ENCODE measurements around the gene TNFRSF18. TPM values are rescaled to one million over a fixed set of nuclear protein-coding genes. Genes with fewer than 3 reads are reported as not detected.
A peak's percentile ranks its signal among the peaks of the same experiment; 100 is the strongest.

TNFRSF18 gene
- total and polyA plus RNA-seq, 3 donors from 2014 or later: 0.67 TPM; not detected in 2

DNA sequence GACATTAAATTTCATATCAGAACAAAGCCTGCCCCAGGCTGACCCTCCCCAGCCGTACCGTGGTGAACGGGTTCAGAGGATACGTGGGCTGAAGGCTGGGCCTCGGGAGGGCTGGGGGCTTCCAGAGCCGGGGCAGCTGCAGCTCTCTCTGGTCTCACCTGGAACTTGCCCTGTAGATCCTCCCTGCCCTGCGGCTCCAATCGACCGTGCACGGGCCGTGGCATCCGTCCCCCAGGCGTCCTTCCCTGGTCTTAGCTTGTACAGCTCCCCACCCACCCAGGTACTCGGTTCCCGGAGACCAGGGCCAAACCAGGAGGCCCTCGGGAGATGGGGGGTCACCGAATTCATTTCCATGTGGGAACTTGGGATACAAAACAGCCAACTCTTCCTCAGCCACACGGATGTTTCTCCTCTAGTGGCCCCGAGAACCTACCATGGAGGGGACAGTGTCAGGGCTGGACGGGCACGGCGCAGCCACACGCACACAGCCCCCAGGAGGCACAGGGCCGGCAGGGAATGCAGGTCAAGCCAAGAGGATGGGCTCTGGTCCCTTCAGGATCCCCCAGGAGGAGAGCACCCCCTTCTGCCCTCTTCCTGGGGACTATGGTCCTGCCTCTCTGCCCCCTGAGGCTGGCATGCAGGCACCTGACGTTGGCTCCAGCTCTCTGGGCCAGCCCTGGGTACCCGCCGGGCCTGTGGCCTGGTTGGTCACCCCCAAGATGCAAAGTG lies 28.8 kb upstream of the TNFRSF18 start:
- no peak for TF ChIP-seq POLR2A (IDR thresholded peaks at IDR 0.05)
- TF ChIP-seq CTCF (IDR thresholded peaks at IDR 0.05): no peak
- H3K4me1 ChIP-seq: peaks cover 10% of the 10 kb centered on the region
- intact Hi-C loops (cut with DNase I; ENCODE audit: low total_unique reads): no loop called here
- 89 to 92% methylated on average over 10 to 27 of the region's 27 CpGs for WGBS, 2 donors
- H3K36me3 ChIP-seq (ENCODE audit: low read depth, missing control alignments): no peaks in the 10 kb centered on the region
- no peaks in the 10 kb centered on the region for H3K9me3 ChIP-seq
- no peak for DNase-seq
- no peak overlapping the region for H3K4me3 ChIP-seq
- H3K27ac ChIP-seq: no peak overlapping the region
- no peaks in the 10 kb centered on the region for H3K27me3 ChIP-seq

GRCh38 chr1:1234180-1234808 lies 27.9 kb upstream of the TNFRSF18 start:
- intact Hi-C loops (cut with DNase I; ENCODE audit: low total_unique reads): no loop called here
- no peaks in the 10 kb centered on the region for H3K36me3 ChIP-seq (ENCODE audit: low read depth, missing control alignments)
- no peak for DNase-seq
- no peaks in the 10 kb centered on the region for H3K27me3 ChIP-seq
- H3K4me1 ChIP-seq: peaks cover 18% of the 10 kb centered on the region
- TF ChIP-seq POLR2A (IDR thresholded peaks at IDR 0.05): no peak
- TF ChIP-seq CTCF (IDR thresholded peaks at IDR 0.05): no peak
- no peak overlapping the region for H3K27ac ChIP-seq
- 73 to 89% methylated on average over 8 to 28 of the region's 28 CpGs for WGBS, 2 donors
- no peak overlapping the region for H3K4me3 ChIP-seq
- no peaks in the 10 kb centered on the region for H3K9me3 ChIP-seq

DNA sequence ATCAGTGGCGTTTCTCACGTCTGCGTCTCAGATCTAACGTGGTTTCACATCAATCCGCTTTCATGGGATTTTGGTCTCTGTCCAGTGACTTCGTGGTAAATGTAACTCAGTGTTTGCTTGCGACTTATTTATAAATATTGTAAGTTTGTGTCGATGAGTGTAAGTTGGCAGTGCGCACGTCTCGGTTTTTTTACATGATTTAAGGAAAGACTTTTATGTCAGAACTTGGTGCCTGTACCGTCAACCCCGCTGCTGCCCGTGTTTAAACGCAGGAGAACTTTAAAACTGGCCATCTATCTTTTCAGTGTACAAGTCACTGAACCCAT lies 27.1 kb upstream of the TNFRSF18 start:
- DNase-seq: no peak
- H3K9me3 ChIP-seq: no peaks in the 10 kb centered on the region
- WGBS, 2 donors: 81 to 87% methylated on average over 15 of the region's 15 CpGs
- no peak for TF ChIP-seq CTCF (IDR thresholded peaks at IDR 0.05)
- TF ChIP-seq POLR2A (IDR thresholded peaks at IDR 0.05): no peak
- H3K27me3 ChIP-seq: no peaks in the 10 kb centered on the region
- H3K4me1 ChIP-seq: peaks cover 18% of the 10 kb centered on the region
- no peaks in the 10 kb centered on the region for H3K36me3 ChIP-seq (ENCODE audit: low read depth, missing control alignments)
- H3K4me3 ChIP-seq: peak overlapping the region in 1 of 2 donors; percentile 38
- H3K27ac ChIP-seq: no peak overlapping the region
- intact Hi-C loops (cut with DNase I; ENCODE audit: low total_unique reads): no loop called here

- peak overlapping the region; percentile 32 to 38 for H3K4me3 ChIP-seq
Measured at GRCh38 chr1:1232796-1233566, 26.6 kb upstream of the TNFRSF18 start.

More at GRCh38 chr1:1232796-1233566, 26.6 kb upstream of the TNFRSF18 start:
- WGBS, 2 donors: 53 to 74% methylated on average over 11 to 93 of the region's 98 CpGs
- H3K4me1 ChIP-seq: peaks cover 18% of the 10 kb centered on the region
- intact Hi-C loops (cut with DNase I; ENCODE audit: low total_unique reads): no loop called here
- TF ChIP-seq CTCF (IDR thresholded peaks at IDR 0.05) (no peak), POLR2A (IDR thresholded peaks at IDR 0.05) (no peak)
- H3K36me3 ChIP-seq (ENCODE audit: low read depth, missing control alignments): no peaks in the 10 kb centered on the region
- no peaks in the 10 kb centered on the region for H3K27me3 ChIP-seq
- peak overlapping the region; percentile 31 to 45 for H3K27ac ChIP-seq
- no peaks in the 10 kb centered on the region for H3K9me3 ChIP-seq
- no peak for DNase-seq

All from testis (tissue), 3 donors.